AG09319 (cell line): Measurements from ENCODE around the gene ANKRD9.

Experiments
- DNase-seq: peaks from one replicate; pipeline ENCODE4 v3.0.0-alpha.2; 2010; ENCODE audit warnings: low read depth; ENCODE audit errors: extremely low read depth
- TF ChIP-seq, protein P1 (sequence below): IDR thresholded peaks from 2 replicates; pipeline ENCODE4 v1.5.1; 2011; ENCODE audit warnings: low read depth, mild to moderate bottlenecking, inconsistent platforms, low read length, moderate library complexity

The ANKRD9 gene

DNA sequence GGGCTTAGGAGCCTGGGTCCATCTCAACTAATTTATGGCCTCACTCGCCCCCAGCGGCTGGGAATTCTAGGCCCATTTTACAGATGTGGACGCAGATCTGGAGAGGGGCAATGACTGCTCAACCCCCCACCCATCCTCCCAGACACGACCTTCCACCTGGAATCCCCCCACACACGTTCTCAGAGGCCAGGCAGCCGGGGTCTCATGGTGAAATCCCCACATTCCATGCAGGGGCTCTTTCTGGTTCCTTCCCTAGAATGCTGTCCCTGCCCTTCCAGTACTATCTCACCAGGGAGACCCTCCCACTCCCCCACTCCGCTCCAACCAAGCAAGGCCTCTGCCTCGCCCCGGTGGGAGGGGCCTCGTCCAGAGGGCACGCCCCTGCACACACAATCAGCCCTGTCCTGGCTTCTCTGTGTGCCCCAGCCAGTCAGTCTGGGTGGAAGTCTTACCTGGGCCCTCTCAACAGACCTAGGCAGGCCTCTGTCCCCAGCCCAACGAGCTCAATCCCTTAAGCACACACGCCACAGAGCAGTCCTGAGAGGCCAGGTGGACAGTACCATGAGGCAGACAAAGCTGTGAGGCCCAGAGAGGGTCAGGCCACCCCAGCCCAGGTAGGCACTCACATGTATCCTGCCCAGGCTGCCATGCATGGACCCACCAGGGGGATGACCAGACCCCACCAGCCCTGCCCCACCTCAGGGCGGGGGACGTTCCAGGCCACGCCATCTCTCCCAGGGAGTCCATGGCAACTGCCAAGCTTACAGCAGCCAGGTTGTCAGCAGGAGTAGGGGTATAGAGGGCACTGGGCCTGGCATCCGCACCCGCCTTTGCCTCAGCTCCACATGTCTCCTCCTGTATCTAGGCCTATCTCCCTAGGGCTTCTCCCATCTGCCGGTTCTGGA, 1.3 kb upstream of the ANKRD9 start:
- TF ChIP-seq, protein P1, sequence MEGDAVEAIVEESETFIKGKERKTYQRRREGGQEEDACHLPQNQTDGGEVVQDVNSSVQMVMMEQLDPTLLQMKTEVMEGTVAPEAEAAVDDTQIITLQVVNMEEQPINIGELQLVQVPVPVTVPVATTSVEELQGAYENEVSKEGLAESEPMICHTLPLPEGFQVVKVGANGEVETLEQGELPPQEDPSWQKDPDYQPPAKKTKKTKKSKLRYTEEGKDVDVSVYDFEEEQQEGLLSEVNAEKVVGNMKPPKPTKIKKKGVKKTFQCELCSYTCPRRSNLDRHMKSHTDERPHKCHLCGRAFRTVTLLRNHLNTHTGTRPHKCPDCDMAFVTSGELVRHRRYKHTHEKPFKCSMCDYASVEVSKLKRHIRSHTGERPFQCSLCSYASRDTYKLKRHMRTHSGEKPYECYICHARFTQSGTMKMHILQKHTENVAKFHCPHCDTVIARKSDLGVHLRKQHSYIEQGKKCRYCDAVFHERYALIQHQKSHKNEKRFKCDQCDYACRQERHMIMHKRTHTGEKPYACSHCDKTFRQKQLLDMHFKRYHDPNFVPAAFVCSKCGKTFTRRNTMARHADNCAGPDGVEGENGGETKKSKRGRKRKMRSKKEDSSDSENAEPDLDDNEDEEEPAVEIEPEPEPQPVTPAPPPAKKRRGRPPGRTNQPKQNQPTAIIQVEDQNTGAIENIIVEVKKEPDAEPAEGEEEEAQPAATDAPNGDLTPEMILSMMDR = no peak
- no peak for DNase-seq

- DNase-seq = no peak
- TF ChIP-seq, protein P1 = no peak
Observed at GRCh38 chr14:102508774-102509745, 516 bp downstream of the ANKRD9 start.

DNA sequence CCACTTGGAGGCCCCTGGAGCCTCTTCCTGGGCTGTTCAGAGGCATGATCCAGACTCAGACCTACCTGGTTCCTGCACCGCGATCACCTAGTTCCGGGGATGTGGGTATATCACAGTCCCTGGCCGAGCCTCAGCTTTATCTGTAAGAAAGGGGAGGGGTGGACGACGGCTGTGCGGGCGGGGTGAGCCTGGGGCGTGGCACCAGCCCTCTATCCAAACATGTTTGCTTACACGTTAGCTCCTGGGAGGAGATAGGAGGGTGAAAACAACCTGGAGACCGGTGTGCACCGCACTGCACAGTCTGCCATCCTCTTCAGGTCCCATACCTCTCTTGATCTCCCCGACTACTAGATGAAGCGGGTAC, 1.2 kb downstream of the ANKRD9 start:
- TF ChIP-seq, protein P1 = no peak
- DNase-seq = no peak

DNA sequence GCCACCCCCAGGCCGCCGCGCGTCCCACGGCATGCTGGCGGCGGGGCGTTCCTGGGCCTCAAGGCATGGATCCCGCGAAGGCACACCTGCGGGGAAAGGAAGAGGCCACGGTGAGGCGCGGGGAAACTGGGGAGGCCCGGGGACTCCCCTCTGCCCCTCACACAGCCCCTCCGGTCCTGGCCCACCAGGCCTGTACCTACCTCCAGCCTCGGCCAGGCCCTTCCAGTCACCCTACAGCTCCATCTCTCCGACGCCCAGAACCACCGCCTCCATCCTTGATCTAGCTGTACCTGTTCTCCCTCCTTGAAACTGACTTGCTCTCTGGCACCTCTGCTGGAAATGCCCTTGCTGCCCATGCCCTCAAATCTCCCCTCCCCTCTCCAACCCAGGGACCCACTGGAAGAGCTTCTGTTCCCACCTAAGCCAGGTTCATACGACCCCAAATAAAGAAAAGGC, 1.7 kb downstream of the ANKRD9 start:
- TF ChIP-seq, protein P1 = no peak
- no peak for DNase-seq

DNA sequence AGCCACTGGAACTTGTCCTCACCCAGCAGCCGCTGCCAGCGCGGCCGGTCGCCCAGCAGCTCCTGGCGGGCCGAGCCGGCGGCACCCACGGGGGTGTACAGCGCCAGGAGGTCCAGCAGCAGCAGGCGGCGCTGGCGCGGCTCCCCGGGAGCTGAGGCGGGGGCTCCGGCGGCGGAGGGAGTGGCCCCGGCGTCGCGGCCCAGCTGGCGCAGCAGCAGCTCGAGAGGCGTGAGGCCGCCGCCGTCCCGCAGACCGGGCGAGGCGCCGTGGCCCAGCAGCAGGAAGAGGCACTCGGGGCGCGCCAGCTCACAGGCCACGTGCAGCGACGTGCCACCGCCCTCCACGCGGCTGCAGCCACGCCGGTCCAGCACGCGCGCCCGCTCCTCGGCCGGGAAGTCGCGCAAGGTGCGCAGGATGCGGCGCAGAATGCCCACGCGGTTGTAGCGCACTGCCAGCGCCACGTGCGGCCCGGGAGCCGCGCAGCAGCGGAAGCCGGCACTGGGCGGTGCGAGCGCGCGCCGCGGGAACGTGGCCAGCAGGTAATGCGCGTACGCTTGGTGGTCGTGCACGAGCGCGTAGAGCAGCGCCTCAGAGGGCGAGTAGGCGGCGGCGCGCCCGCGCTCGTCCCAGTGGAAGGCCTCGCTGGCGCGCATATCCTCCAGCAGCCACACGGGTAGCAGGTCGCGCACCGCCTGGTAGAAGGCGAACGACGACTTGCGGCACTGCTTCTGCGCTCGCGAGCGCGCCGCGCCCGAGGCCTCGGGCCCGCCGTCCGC, 2.3 kb downstream of the ANKRD9 start:
- no peak for DNase-seq
- TF ChIP-seq, protein P1 = no peak

DNA sequence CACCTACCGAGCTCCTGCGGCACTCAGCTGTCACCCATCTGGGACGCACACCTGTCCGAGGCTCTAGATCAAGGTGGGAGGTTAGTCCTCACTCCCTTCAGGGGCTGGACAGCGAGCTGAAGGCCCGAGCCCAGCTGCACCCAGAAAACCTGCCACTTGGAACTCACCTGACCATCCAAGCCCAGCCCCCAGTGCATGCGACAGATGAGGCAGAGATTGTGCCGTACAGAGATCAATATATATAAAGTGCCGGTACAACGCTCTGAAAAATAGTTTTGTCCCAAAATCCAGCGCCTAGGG, 3.0 kb downstream of the ANKRD9 start:
- DNase-seq = no peak
- TF ChIP-seq, protein P1 = no peak
